ENCODE results near the gene RRP7A. TPM values are rescaled to one million over a fixed set of nuclear protein-coding genes. Genes with fewer than 3 reads are reported as not detected.
"Not testable (repeated sequence)": the region's sequence is repeated elsewhere in the genome, so short reads cannot be mapped to it uniquely, and the experiment has no call there.

Gene RRP7A
- total RNA-seq, 2 donors from 2014 or later = 63.8 to 98.0 TPM

- Mint-ChIP-seq H3K27me3 (ENCODE audit: insufficient read depth) (no peaks in the 10 kb centered on the region), H3K9me3 (no peaks in the 10 kb centered on the region), H3K36me3 (ENCODE audit: low read depth) (peaks cover 31% of the 10 kb centered on the region), H3K27ac (peak overlapping the region; percentile 77), H3K4me3 (no peak overlapping the region), H3K4me1 (peaks cover 8% of the 10 kb centered on the region)
- no peaks in the 10 kb centered on the region for H3K9me3 ChIP-seq (ENCODE audit: control insufficient read depth, low read length)
- no peak overlapping the region for H3K4me3 ChIP-seq (ENCODE audit: low read length)
- WGBS, 2 experiments (ENCODE audit: insufficient coverage in 1 of 2, insufficient read length in 1 of 2) = 96 to 99% methylated on average over 7 to 10 of the region's 10 CpGs
- H3K27me3 ChIP-seq (ENCODE audit: control insufficient read depth, insufficient read depth, low read length, poor library complexity, severe bottlenecking) = no peaks in the 10 kb centered on the region
- no peaks in the 10 kb centered on the region for H3K4me1 ChIP-seq (ENCODE audit: control insufficient read depth, insufficient read depth, low read length)
- TF ChIP-seq, protein P1, sequence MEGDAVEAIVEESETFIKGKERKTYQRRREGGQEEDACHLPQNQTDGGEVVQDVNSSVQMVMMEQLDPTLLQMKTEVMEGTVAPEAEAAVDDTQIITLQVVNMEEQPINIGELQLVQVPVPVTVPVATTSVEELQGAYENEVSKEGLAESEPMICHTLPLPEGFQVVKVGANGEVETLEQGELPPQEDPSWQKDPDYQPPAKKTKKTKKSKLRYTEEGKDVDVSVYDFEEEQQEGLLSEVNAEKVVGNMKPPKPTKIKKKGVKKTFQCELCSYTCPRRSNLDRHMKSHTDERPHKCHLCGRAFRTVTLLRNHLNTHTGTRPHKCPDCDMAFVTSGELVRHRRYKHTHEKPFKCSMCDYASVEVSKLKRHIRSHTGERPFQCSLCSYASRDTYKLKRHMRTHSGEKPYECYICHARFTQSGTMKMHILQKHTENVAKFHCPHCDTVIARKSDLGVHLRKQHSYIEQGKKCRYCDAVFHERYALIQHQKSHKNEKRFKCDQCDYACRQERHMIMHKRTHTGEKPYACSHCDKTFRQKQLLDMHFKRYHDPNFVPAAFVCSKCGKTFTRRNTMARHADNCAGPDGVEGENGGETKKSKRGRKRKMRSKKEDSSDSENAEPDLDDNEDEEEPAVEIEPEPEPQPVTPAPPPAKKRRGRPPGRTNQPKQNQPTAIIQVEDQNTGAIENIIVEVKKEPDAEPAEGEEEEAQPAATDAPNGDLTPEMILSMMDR (conservative IDR thresholded peaks at IDR 0.05) = no peak
- H3K27ac ChIP-seq (ENCODE audit: low read depth, low read length) = no peak overlapping the region
- no peak overlapping the region for H3K9ac ChIP-seq (ENCODE audit: extremely low read depth, low read length, poor library complexity, severe bottlenecking)
- no peak for DNase-seq
- H3K36me3 ChIP-seq (ENCODE audit: control insufficient read depth, insufficient read depth, low read length) = peaks cover 19% of the 10 kb centered on the region
Measured at GRCh38 chr22:42511401-42511891, 8.2 kb downstream of the RRP7A start.

- TF ChIP-seq, protein P1 (conservative IDR thresholded peaks at IDR 0.05) = no peak
- Mint-ChIP-seq H3K4me3 (no peak overlapping the region), H3K9me3 (no peaks in the 10 kb centered on the region), H3K27me3 (ENCODE audit: insufficient read depth) (no peaks in the 10 kb centered on the region), H3K27ac (peak overlapping the region; percentile 71), H3K36me3 (ENCODE audit: low read depth) (peaks cover 20% of the 10 kb centered on the region), H3K4me1 (peaks cover 8% of the 10 kb centered on the region)
- H3K27me3 ChIP-seq (ENCODE audit: control insufficient read depth, insufficient read depth, low read length, poor library complexity, severe bottlenecking) = no peaks in the 10 kb centered on the region
- H3K9me3 ChIP-seq (ENCODE audit: control insufficient read depth, low read length) = no peaks in the 10 kb centered on the region
- H3K9ac ChIP-seq (ENCODE audit: extremely low read depth, low read length, poor library complexity, severe bottlenecking) = no peak overlapping the region
- H3K36me3 ChIP-seq (ENCODE audit: control insufficient read depth, insufficient read depth, low read length) = peaks cover 15% of the 10 kb centered on the region
- 84 to 93% methylated on average over 6 to 15 of the region's 15 CpGs for WGBS, 2 experiments (ENCODE audit: insufficient coverage in 1 of 2, insufficient read length in 1 of 2)
- no peak for DNase-seq
- H3K27ac ChIP-seq (ENCODE audit: low read depth, low read length) = no peak overlapping the region
- H3K4me3 ChIP-seq (ENCODE audit: low read length) = no peak overlapping the region
- H3K4me1 ChIP-seq (ENCODE audit: control insufficient read depth, insufficient read depth, low read length) = no peaks in the 10 kb centered on the region
Measured at GRCh38 chr22:42509548-42509947, 10.0 kb downstream of the RRP7A start.

GRCh38 chr22:42508975-42509364 is 10.6 kb downstream of the RRP7A start:
- H3K4me3 ChIP-seq (ENCODE audit: low read length); H3K4me1 Mint-ChIP-seq; H3K27ac ChIP-seq (ENCODE audit: low read depth, low read length); H3K9me3 ChIP-seq (ENCODE audit: control insufficient read depth, low read length); H3K9me3 Mint-ChIP-seq; H3K9ac ChIP-seq (ENCODE audit: extremely low read depth, low read length, poor library complexity, severe bottlenecking); H3K27me3 ChIP-seq (ENCODE audit: control insufficient read depth, insufficient read depth, low read length, poor library complexity, severe bottlenecking); H3K27me3 Mint-ChIP-seq (ENCODE audit: insufficient read depth); H3K4me3 Mint-ChIP-seq; H3K4me1 ChIP-seq (ENCODE audit: control insufficient read depth, insufficient read depth, low read length): not testable (repeated sequence)
- Mint-ChIP-seq H3K36me3 (ENCODE audit: low read depth) (peaks cover 17% of the 10 kb centered on the region), H3K27ac (peak overlapping the region; percentile 72)
- 41 to 69% methylated on average over 5 to 10 of the region's 10 CpGs for WGBS, 2 experiments (ENCODE audit: insufficient coverage in 1 of 2, insufficient read length in 1 of 2)
- DNase-seq = peak; percentile 72
- H3K36me3 ChIP-seq (ENCODE audit: control insufficient read depth, insufficient read depth, low read length) = peaks cover 15% of the 10 kb centered on the region
